Kidney epithelial cell (primary cell): ENCODE results near the gene CMYA5. TPM values are rescaled to one million over a fixed set of nuclear protein-coding genes. Genes with fewer than 3 reads are reported as not detected.

Experiments
- DNase-seq: peaks from one replicate; pipeline ENCODE4 v3.0.0-alpha.2; 2010; ENCODE audit warnings: low read depth
- H3K27me3 ChIP-seq: 2 replicates; pipeline ENCODE4 v1.6.0; 2011; ENCODE audit warnings: low read length; ENCODE audit not compliant: control insufficient read depth, insufficient read depth
- H3K36me3 ChIP-seq: 2 replicates; pipeline ENCODE4 v1.5.1; 2011; ENCODE audit warnings: low read length; ENCODE audit not compliant: control insufficient read depth, insufficient read depth
- H3K4me3 ChIP-seq: 2 replicates; pipeline ENCODE4 v1.5.1; 2011; ENCODE audit warnings: low read depth, mild to moderate bottlenecking, control low read depth, low read length
- CTCF ChIP-seq: IDR thresholded peaks from 2 replicates; pipeline ENCODE4 v1.5.1; 2011; ENCODE audit warnings: mild to moderate bottlenecking, moderate library complexity, low read length, control low read depth, inconsistent platforms; ENCODE audit not compliant: insufficient read depth, poor library complexity, severe bottlenecking
- total RNA-seq: library from RNA; depleted of rRNA; stranded (reverse); fragments of >200 nt; gene quantifications from 2 replicates; pipeline ENCODE4 v1.2.3, GENCODE V29; 2015

Gene CMYA5
- total RNA-seq, 1 donor from 2014 or later = 0.96 TPM

DNA sequence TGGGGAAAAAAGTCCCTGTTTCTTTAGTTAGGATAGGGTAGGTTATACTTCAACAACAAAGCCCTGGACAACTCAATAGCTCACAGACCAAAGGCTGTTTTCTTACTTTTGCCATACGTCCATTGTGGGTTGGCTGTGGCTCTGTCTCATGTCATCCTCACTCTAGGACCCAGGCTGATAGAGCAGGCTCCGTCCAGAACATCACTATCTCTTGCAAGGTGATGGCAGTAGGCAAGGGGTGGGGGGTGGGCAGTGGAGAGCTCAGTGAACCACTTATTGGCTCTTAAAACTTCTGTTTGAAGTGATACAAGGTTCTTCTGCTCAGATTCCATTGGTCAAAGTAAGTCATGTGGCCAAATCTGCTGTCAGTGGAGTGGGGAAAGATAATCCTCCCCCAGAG is 126.4 kb downstream of the CMYA5 start:
- H3K4me3 ChIP-seq = no peak overlapping the region
- no peaks in the 10 kb centered on the region for H3K27me3 ChIP-seq
- no peaks in the 10 kb centered on the region for H3K36me3 ChIP-seq
- DNase-seq = no peak
- no peak for TF ChIP-seq CTCF

DNA sequence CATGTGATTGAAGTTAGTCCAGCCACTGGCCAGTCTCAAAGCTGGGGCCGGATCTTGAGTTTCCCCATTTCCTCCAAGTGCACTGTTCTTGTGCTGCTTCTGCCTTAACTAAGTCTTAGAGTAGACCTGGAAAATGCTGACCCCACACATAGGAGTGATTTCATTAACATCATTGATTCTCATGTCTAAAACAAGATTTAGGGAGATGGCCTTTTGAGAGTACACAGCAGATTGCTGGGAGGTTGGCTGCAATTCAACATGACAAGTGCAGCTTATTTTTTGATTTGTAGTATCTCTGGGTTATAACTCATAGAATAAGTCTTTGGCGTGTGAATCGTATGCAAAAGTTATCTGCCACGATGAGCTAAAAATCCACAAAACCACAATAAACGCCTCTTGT is 131.0 kb downstream of the CMYA5 start:
- Histone ChIP-seq H3K36me3 (no peaks in the 10 kb centered on the region), H3K27me3 (peaks cover 2% of the 10 kb centered on the region), H3K4me3 (no peak overlapping the region)
- no peak for TF ChIP-seq CTCF
- DNase-seq = no peak

- Histone ChIP-seq H3K4me3 (no peak overlapping the region), H3K27me3 (peaks cover 2% of the 10 kb centered on the region), H3K36me3 (no peaks in the 10 kb centered on the region)
- TF ChIP-seq CTCF = no peak
- no peak for DNase-seq
These were observed 134.8 kb downstream of the CMYA5 start for GRCh38 chr5:79824444-79824843.

GRCh38 chr5:79825802-79826201 is 136.2 kb downstream of the CMYA5 start:
- Histone ChIP-seq H3K36me3 (no peaks in the 10 kb centered on the region), H3K4me3 (no peak overlapping the region), H3K27me3 (peaks cover 2% of the 10 kb centered on the region)
- TF ChIP-seq CTCF = no peak
- DNase-seq = no peak

- no peak for TF ChIP-seq CTCF
- Histone ChIP-seq H3K27me3 (peaks cover 2% of the 10 kb centered on the region), H3K36me3 (no peaks in the 10 kb centered on the region), H3K4me3 (no peak overlapping the region)
- no peak for DNase-seq
These were observed 137.6 kb downstream of the CMYA5 start for GRCh38 chr5:79827159-79827629.

DNA sequence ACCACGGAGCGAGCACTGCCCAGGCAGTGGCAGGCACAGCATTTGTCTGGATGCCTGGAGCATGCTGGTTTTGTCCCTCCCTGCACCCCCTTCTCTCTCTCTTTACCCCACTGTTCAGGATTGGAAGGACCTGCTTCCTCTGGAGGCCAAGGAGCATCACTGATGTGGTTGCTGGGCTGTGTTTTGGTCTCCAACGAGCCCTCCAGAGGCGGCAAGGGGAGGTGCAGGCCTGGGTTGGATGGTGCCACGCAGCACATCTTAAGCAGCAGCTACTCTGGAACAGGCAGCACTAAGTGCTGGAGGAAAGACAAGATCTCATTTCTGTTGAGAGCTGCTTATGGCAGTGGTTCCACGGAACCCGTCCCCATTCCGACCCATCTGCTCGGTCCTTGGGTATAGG is 139.6 kb downstream of the CMYA5 start:
- Histone ChIP-seq H3K36me3 (no peaks in the 10 kb centered on the region), H3K27me3 (peaks cover 2% of the 10 kb centered on the region), H3K4me3 (no peak overlapping the region)
- no peak for DNase-seq
- peak; percentile 33 for TF ChIP-seq CTCF
